Erythroblast (primary cell): ENCODE measurements around the gene MAP3K4.

Source experiments
- GATA1 ChIP-seq: IDR thresholded peaks from 2 replicates; pipeline ENCODE4 v1.6.1; 2011; ENCODE audit warnings: low read depth, mild to moderate bottlenecking, control low read depth, low read length, moderate library complexity
- POLR2A ChIP-seq: IDR thresholded peaks from 2 replicates; pipeline ENCODE4 v1.6.1; 2011; ENCODE audit warnings: mild to moderate bottlenecking, low read length

GRCh38 chr6:161110028-161110779 is 118.6 kb downstream of the MAP3K4 start:
- TF ChIP-seq POLR2A (no peak), GATA1 (no peak)
